Hepatocyte (in vitro differentiated cells): ENCODE results near the gene PCDH9. TPM values are rescaled to one million over a fixed set of nuclear protein-coding genes. Genes with fewer than 3 reads are reported as not detected.

ENCODE experiments used
- DNase-seq: peaks from one replicate; pipeline ENCODE4 v3.0.0-alpha.2; 2016; ENCODE audit warnings: low spot score
- H2AFZ ChIP-seq: fragments of 200-600 bp; sonication (generic); 2 replicates; pipeline ENCODE4 v1.6.0; 2016; ENCODE audit warnings: antibody characterized with exemption, mild to moderate bottlenecking
- H3K27ac ChIP-seq: fragments of 200-600 bp; sonication (generic); 2 replicates; pipeline ENCODE4 v1.5.1; 2016; ENCODE audit warnings: mild to moderate bottlenecking
- H3K27me3 ChIP-seq: fragments of 200-600 bp; sonication (generic); 2 replicates; pipeline ENCODE4 v1.6.1; 2016
- H3K36me3 ChIP-seq: fragments of 200-600 bp; sonication (generic); replicated peaks from 2 replicates; pipeline ENCODE4 v1.5.1; 2016; ENCODE audit warnings: low read depth; ENCODE audit not compliant: insufficient read depth
- H3K4me1 ChIP-seq: fragments of 200-600 bp; sonication (generic); 2 replicates; pipeline ENCODE4 v1.5.1; 2016; ENCODE audit warnings: mild to moderate bottlenecking, moderate library complexity; ENCODE audit not compliant: insufficient read depth
- H3K4me2 ChIP-seq: fragments of 200-600 bp; sonication (generic); 2 replicates; pipeline ENCODE4 v1.6.0; 2016
- H3K4me3 ChIP-seq: fragments of 200-600 bp; sonication (generic); 2 replicates; pipeline ENCODE4 v1.5.1; 2016; ENCODE audit warnings: mild to moderate bottlenecking
- H3K79me2 ChIP-seq: fragments of 200-600 bp; sonication (generic); 2 replicates; pipeline ENCODE4 v1.6.0; 2017; ENCODE audit warnings: mild to moderate bottlenecking
- H3K9me2 ChIP-seq: fragments of 200-600 bp; sonication (generic); replicated peaks from 2 replicates; pipeline ENCODE4 v1.6.0; 2017; ENCODE audit warnings: mild to moderate bottlenecking; ENCODE audit not compliant: insufficient read depth
- H3K9me3 ChIP-seq: fragments of 200-600 bp; sonication (generic); 2 replicates; pipeline ENCODE4 v1.5.1; 2016; ENCODE audit warnings: low read depth, mild to moderate bottlenecking
- H4K20me1 ChIP-seq: fragments of 200-600 bp; sonication (generic); 2 replicates; pipeline ENCODE4 v1.6.0; 2016; ENCODE audit warnings: mild to moderate bottlenecking; ENCODE audit not compliant: insufficient read depth, poor library complexity, severe bottlenecking
- EZH2 ChIP-seq: fragments of 200-600 bp; sonication (generic); IDR thresholded peaks from 2 replicates; pipeline ENCODE4 v1.6.1; 2016; ENCODE audit warnings: antibody characterized with exemption, mild to moderate bottlenecking, borderline replicate concordance
- EZH2phosphoT487 ChIP-seq: fragments of 200-600 bp; sonication (generic); IDR thresholded peaks from one replicate; pipeline ENCODE4 v1.6.1; 2018; ENCODE audit warnings: antibody characterized with exemption, mild to moderate bottlenecking, low read depth, moderate library complexity; ENCODE audit not compliant: unreplicated experiment, severe bottlenecking
- WGBS: methylation state at CpG from one replicate; pipeline ENCODE4 v1.1.6; 2016; ENCODE audit warnings: low lambda C conversion rate; ENCODE audit errors: missing lambda C conversion rate; 5-methylcytosine and 5-hydroxymethylcytosine counted together
- polyA plus RNA-seq: library from polyadenylated mRNA; unstranded; fragments of >200 nt; fragmentation: Nextera tagmentation; extraction: Ambion mirVana; gene quantifications from 2 replicates; pipeline ENCODE4 v1.2.1, GENCODE V29; 2016
- total RNA-seq: library from RNA; depleted of rRNA; stranded (reverse); fragments of >200 nt; gene quantifications from 2 replicates; pipeline ENCODE4 v1.2.3, GENCODE V29; 2014
- TF ChIP-seq, protein P1 (sequence below): fragments of 200-600 bp; sonication (generic); IDR thresholded peaks from 2 replicates; pipeline ENCODE4 v1.5.1; 2016; ENCODE audit warnings: antibody characterized with exemption, mild to moderate bottlenecking; ENCODE audit not compliant: poor library complexity

Gene PCDH9
- total and polyA plus RNA-seq, 2 experiments from 2014 or later: 6.9 to 15.0 TPM

DNA sequence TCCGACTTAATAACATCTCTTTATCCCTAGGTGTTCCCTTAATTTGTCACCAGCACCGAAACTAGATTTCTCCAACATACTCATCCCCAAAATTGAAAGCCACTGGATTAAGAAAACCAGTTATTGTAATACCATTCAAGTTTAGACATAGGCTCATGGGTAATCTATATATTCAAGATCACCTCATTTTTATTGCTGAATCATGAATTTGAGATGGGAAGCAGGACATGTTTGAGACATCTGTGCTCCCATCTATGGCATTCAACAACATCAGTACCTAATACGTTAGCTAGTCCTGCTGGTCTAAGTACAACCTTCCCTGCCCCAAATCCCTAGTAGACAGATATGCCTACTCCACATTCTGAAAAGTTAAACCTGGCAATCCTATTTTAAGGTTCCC lies 820.6 kb downstream of the PCDH9 start:
- WGBS: 92% methylated on average over 3 of the region's 3 CpGs

DNA sequence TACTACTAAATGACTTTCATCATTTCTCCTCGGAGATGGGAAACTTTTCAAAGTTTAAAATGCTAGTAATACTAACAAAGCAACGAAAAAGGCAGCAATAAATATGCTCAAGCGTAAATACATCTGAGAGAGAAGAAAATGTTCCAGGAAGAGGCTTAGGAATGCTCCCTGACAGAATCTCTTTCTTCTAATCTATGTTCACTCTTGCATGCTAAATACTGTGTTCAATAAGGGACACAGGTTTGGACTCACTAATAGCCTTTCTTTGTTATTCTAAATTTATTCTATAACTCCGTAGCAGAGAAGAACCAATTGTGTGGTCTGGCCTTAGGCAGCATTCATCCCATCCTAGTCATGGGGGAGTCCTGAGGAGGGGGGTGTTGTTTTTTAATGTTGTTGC lies 823.0 kb downstream of the PCDH9 start:
- Histone ChIP-seq H3K4me2 (peak overlapping the region; percentile 50), H3K9me3 (no peaks in the 10 kb centered on the region), H2AFZ (no peak overlapping the region), H3K27ac (no peak overlapping the region), H3K27me3 (no peaks in the 10 kb centered on the region), H4K20me1 (no peaks in the 10 kb centered on the region), H3K4me3 (no peak overlapping the region), H3K36me3 (no peaks in the 10 kb centered on the region), H3K4me1 (peaks cover 10% of the 10 kb centered on the region), H3K9me2 (no peaks in the 10 kb centered on the region), H3K79me2 (no peaks in the 10 kb centered on the region)
- WGBS: 33% methylated on average over 4 of the region's 4 CpGs
- TF ChIP-seq EZH2phosphoT487: no peak
- no peak for TF ChIP-seq EZH2
- TF ChIP-seq, protein P1, sequence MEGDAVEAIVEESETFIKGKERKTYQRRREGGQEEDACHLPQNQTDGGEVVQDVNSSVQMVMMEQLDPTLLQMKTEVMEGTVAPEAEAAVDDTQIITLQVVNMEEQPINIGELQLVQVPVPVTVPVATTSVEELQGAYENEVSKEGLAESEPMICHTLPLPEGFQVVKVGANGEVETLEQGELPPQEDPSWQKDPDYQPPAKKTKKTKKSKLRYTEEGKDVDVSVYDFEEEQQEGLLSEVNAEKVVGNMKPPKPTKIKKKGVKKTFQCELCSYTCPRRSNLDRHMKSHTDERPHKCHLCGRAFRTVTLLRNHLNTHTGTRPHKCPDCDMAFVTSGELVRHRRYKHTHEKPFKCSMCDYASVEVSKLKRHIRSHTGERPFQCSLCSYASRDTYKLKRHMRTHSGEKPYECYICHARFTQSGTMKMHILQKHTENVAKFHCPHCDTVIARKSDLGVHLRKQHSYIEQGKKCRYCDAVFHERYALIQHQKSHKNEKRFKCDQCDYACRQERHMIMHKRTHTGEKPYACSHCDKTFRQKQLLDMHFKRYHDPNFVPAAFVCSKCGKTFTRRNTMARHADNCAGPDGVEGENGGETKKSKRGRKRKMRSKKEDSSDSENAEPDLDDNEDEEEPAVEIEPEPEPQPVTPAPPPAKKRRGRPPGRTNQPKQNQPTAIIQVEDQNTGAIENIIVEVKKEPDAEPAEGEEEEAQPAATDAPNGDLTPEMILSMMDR: no peak
- DNase-seq: no peak

More for the DNA sequence above, 820.6 kb downstream of the PCDH9 start:
- Histone ChIP-seq H2AFZ (no peak overlapping the region), H3K4me3 (no peak overlapping the region), H3K27me3 (no peaks in the 10 kb centered on the region), H3K4me2 (no peak overlapping the region), H3K27ac (no peak overlapping the region), H3K79me2 (no peaks in the 10 kb centered on the region), H3K9me3 (no peaks in the 10 kb centered on the region), H3K9me2 (no peaks in the 10 kb centered on the region), H4K20me1 (no peaks in the 10 kb centered on the region), H3K4me1 (peaks cover 10% of the 10 kb centered on the region), H3K36me3 (no peaks in the 10 kb centered on the region)
- DNase-seq: no peak
- TF ChIP-seq EZH2: no peak
- TF ChIP-seq, protein P1: no peak
- no peak for TF ChIP-seq EZH2phosphoT487

DNA sequence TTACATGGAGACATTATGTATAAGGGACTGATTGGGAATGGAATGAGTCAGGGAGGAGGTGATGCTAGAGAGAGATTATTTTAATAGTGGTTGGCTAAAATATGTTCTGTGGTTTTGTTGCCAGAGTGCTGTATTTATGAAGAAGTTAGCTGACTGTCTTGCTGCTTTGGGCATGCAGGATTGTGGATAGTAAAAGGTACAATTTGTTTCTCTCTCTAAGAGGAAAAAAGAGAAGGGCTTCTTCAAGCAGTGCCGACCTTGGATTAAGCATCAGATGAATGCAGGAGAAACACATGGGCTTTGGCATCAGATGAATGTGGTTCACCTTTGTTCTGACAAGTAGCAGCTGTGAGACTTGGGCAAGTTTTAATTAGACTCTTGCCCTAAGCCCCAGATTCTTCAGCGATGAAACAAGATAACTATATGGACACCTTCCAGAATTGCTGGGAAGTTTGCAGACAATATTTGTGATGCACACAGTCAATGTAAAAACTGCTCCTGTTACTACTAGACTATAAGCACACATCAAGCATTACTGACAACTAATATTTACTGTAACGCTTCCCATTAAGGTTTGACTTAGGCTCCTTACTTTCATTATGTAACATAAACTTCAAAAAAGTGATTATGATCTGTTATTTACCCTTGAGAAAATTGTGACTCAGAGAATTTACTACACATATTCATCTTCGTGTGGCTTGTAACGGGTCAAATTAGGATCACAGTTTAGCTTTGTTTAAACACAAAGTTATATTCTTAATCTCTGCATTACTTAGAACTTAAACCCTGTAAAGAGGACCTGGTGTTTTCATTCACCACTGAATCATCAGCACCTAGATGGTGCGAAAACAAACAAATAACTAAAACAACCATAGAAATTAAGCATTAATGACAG lies 824.0 kb downstream of the PCDH9 start:
- Histone ChIP-seq H3K79me2 (no peaks in the 10 kb centered on the region), H3K9me3 (no peaks in the 10 kb centered on the region), H3K4me2 (peak overlapping the region; percentile 50), H3K4me3 (no peak overlapping the region), H3K27ac (no peak overlapping the region), H3K9me2 (no peaks in the 10 kb centered on the region), H3K36me3 (no peaks in the 10 kb centered on the region), H2AFZ (no peak overlapping the region), H4K20me1 (no peaks in the 10 kb centered on the region), H3K4me1 (peaks cover 10% of the 10 kb centered on the region), H3K27me3 (no peaks in the 10 kb centered on the region)
- DNase-seq: peak; percentile 3
- TF ChIP-seq, protein P1: no peak
- no peak for TF ChIP-seq EZH2phosphoT487
- TF ChIP-seq EZH2: no peak
- 49% methylated on average over 6 of the region's 6 CpGs for WGBS
